SK-N-SH (cell line): ENCODE data around the gene MPZL1. TPM values are rescaled to one million over a fixed set of nuclear protein-coding genes. Genes with fewer than 3 reads are reported as not detected.

Experiments
- CTCF ChIA-PET: fragments of 300-600, 350-600 bp; formaldehyde crosslinking; extraction: SDS; loops from one replicate; lab custom pipeline; 2021; lab: Yijun Ruan, JAX
- POLR2A ChIA-PET: fragments of 350-600 bp; sonication (Branson Sonifier 250); formaldehyde crosslinking; extraction: SDS; loops from one replicate; lab custom pipeline; 2020; ENCODE audit warnings: antibody characterized with exemption, inconsistent platforms; lab: Yijun Ruan, JAX
- DNase-seq: peaks from one replicate; pipeline ENCODE4 v3.0.0; 2012
- H2AFZ ChIP-seq: fragments of 200-600 bp; sonication (generic); 2 replicates; pipeline ENCODE4 v1.8.1; 2016; ENCODE audit warnings: antibody characterized with exemption, mild to moderate bottlenecking, low read depth
- H3F3A ChIP-seq: fragments of 200-600 bp; sonication (generic); replicated peaks from 2 replicates; pipeline ENCODE3; 2016; ENCODE audit warnings: antibody characterized with exemption, mild to moderate bottlenecking; ENCODE audit not compliant: insufficient read depth
- H3K27ac ChIP-seq, 2 experiments: fragments of 200-500 bp in 1 of 2; fragments of 200-600 bp in 1 of 2; sonication (Bioruptor generic) in 1 of 2; sonication (generic), shearing (Covaris generic) in 1 of 2; 2 replicates each; pipeline versions ENCODE4 v1.5.1 to v1.6.1; 2014 to 2016; ENCODE audit warnings: low read depth in 2 of 2, inconsistent platforms in 1 of 2, low read length in 1 of 2, mild to moderate bottlenecking in 1 of 2, mixed read lengths in 1 of 2
- H3K27me3 ChIP-seq: fragments of 200-600 bp; sonication (generic), shearing (Covaris generic); 2 replicates; pipeline ENCODE4 v1.6.1; 2016; ENCODE audit warnings: mixed run types; ENCODE audit not compliant: insufficient read depth
- H3K36me3 ChIP-seq, 2 experiments: fragments of 200-500 bp in 1 of 2; fragments of 200-600 bp in 1 of 2; sonication (Bioruptor generic) in 1 of 2; sonication (generic) in 1 of 2; replicated peaks in 1 of 2; 2 replicates each; pipeline versions ENCODE3 to v1.5.1; 2014 to 2016; ENCODE audit warnings: low read length in 1 of 2, mild to moderate bottlenecking in 1 of 2; ENCODE audit not compliant: insufficient read depth in 2 of 2, control insufficient read depth in 1 of 2
- H3K4me1 ChIP-seq, 2 experiments: fragments of 200-500 bp in 1 of 2; fragments of 200-600 bp in 1 of 2; sonication (Bioruptor generic) in 1 of 2; sonication (generic), shearing (Covaris generic) in 1 of 2; 2 replicates each; pipeline versions ENCODE4 v1.5.1 to v1.6.1; 2014 to 2016; ENCODE audit warnings: low read depth in 1 of 2, low read length in 1 of 2, mixed run types in 1 of 2; ENCODE audit not compliant: insufficient read depth in 2 of 2, control insufficient read depth in 1 of 2
- H3K4me2 ChIP-seq: fragments of 200-600 bp; sonication (generic), shearing (Covaris generic); 2 replicates; pipeline ENCODE4 v1.6.1; 2017; ENCODE audit warnings: mixed run types
- H3K4me3 ChIP-seq, 2 experiments: fragments of 200-500 bp in 1 of 2; fragments of 200-600 bp in 1 of 2; sonication (Bioruptor generic) in 1 of 2; sonication (generic), shearing (Covaris generic) in 1 of 2; 2 replicates each; pipeline versions ENCODE4 v1.5.1 to v1.8.1; 2014 to 2016; ENCODE audit warnings: low read depth in 2 of 2, inconsistent platforms in 1 of 2, low read length in 1 of 2, mild to moderate bottlenecking in 1 of 2, mixed read lengths in 1 of 2, moderate library complexity in 1 of 2
- H3K79me2 ChIP-seq: fragments of 200-600 bp; sonication (generic); 2 replicates; pipeline ENCODE4 v1.8.1; 2017; ENCODE audit warnings: mild to moderate bottlenecking; ENCODE audit not compliant: insufficient read depth
- H3K9ac ChIP-seq: fragments of 200-600 bp; sonication (generic); 2 replicates; pipeline ENCODE4 v1.6.1; 2017; ENCODE audit warnings: mixed run types
- H3K9me2 ChIP-seq: fragments of 200-600 bp; sonication (generic); 2 replicates; pipeline ENCODE4 v1.6.1; 2017; ENCODE audit warnings: mixed run types
- H3K9me3 ChIP-seq: fragments of 200-600 bp; sonication (generic); 2 replicates; pipeline ENCODE4 v1.6.1; 2017; ENCODE audit warnings: mixed run types, mild to moderate bottlenecking, moderate library complexity
- H4K20me1 ChIP-seq: fragments of 200-600 bp; sonication (generic); 2 replicates; pipeline ENCODE4 v1.6.1; 2017; ENCODE audit warnings: mild to moderate bottlenecking, mixed run types; ENCODE audit not compliant: insufficient read depth
- ELF1 ChIP-seq: IDR thresholded peaks from 2 replicates; pipeline ENCODE4 v1.4.0; 2012
- EZH2phosphoT487 ChIP-seq: fragments of 200-600 bp; sonication (generic); IDR thresholded peaks from 2 replicates; pipeline ENCODE4 v1.6.1; 2017; ENCODE audit warnings: low read depth, mixed run types, mild to moderate bottlenecking, antibody characterized with exemption, moderate library complexity, borderline replicate concordance
- FOSL2 ChIP-seq: IDR thresholded peaks from 2 replicates; pipeline ENCODE4 v1.4.0; 2012; ENCODE audit warnings: low read depth, mild to moderate bottlenecking, moderate library complexity, borderline replicate concordance
- FOXJ3 ChIP-seq: sonication (generic); formaldehyde crosslinking; IDR thresholded peaks from 2 replicates; pipeline ENCODE4 v1.5.1; 2020; ENCODE audit warnings: mild to moderate bottlenecking, missing genetic modification reagents
- FOXM1 ChIP-seq: IDR thresholded peaks from 2 replicates; pipeline ENCODE4 v1.4.0; 2012; ENCODE audit warnings: low read depth, mild to moderate bottlenecking
- GABPA ChIP-seq: IDR thresholded peaks from 2 replicates; pipeline ENCODE4 v1.4.0; 2012; ENCODE audit warnings: low read depth, mild to moderate bottlenecking
- JUND ChIP-seq: IDR thresholded peaks from 2 replicates; pipeline ENCODE4 v1.4.0; 2012
- MEF2A ChIP-seq: IDR thresholded peaks from 2 replicates; pipeline ENCODE4 v1.4.0; 2012; ENCODE audit warnings: low read depth, borderline replicate concordance
- MXI1 ChIP-seq: IDR thresholded peaks from 2 replicates; pipeline ENCODE4 v1.6.1; 2012; ENCODE audit warnings: mild to moderate bottlenecking, low read depth, low read length, improper control_type of control experiment
- NFIC ChIP-seq: IDR thresholded peaks from 2 replicates; pipeline ENCODE4 v1.4.0; 2012; ENCODE audit warnings: borderline replicate concordance
- NRF1 ChIP-seq: IDR thresholded peaks from 2 replicates; pipeline ENCODE4 v1.6.1; 2012; ENCODE audit warnings: low read depth, mild to moderate bottlenecking, low read length
- PBX3 ChIP-seq: IDR thresholded peaks from 2 replicates; pipeline ENCODE4; 2012
- REST ChIP-seq: IDR thresholded peaks from 2 replicates; pipeline ENCODE4 v1.6.1; 2012; ENCODE audit warnings: mild to moderate bottlenecking, low read depth, low read length, moderate library complexity
- RFX5 ChIP-seq: IDR thresholded peaks from 2 replicates; pipeline ENCODE4 v1.6.1; 2012; ENCODE audit warnings: mild to moderate bottlenecking, improper control_type of control experiment, low read length
- SMC3 ChIP-seq: IDR thresholded peaks from 2 replicates; pipeline ENCODE4 v1.6.1; 2012; ENCODE audit warnings: low read depth, low read length, improper control_type of control experiment
- USF1 ChIP-seq: IDR thresholded peaks from 2 replicates; pipeline ENCODE4 v1.4.0; 2012; ENCODE audit warnings: low read depth, borderline replicate concordance
- WGBS: methylation state at CpG from one replicate; pipeline ENCODE4 v1.1.6; 2017; ENCODE audit warnings: low lambda C conversion rate; 5-methylcytosine and 5-hydroxymethylcytosine counted together
- polyA plus RNA-seq, 3 experiments: library from polyadenylated mRNA; depleted of rRNA; stranded (reverse); fragments of >200 nt; gene quantifications; 2 replicates each; pipeline ENCODE4 v1.2.3, GENCODE V29; 2012
- TF ChIP-seq, protein P1 (sequence below): fragments of 200-600 bp; sonication (generic); IDR thresholded peaks from 2 replicates; pipeline ENCODE4 v1.6.1; 2017; ENCODE audit warnings: antibody characterized with exemption, mild to moderate bottlenecking, moderate library complexity
- TF ChIP-seq, protein P2 (sequence below): IDR thresholded peaks from 2 replicates; pipeline ENCODE4 v1.4.0; 2012; ENCODE audit warnings: low read depth

Gene MPZL1
- polyA plus RNA-seq, 1 of the 3 experiments (the other 2 are of a cell fraction), result 27.3 TPM

GRCh38 chr1:167782946-167783345, 61.2 kb downstream of the MPZL1 start (continued):
- TF ChIP-seq REST (no peak), FOXM1 (no peak), EZH2phosphoT487 (no peak), RFX5 (no peak)
- TF ChIP-seq, protein P1, sequence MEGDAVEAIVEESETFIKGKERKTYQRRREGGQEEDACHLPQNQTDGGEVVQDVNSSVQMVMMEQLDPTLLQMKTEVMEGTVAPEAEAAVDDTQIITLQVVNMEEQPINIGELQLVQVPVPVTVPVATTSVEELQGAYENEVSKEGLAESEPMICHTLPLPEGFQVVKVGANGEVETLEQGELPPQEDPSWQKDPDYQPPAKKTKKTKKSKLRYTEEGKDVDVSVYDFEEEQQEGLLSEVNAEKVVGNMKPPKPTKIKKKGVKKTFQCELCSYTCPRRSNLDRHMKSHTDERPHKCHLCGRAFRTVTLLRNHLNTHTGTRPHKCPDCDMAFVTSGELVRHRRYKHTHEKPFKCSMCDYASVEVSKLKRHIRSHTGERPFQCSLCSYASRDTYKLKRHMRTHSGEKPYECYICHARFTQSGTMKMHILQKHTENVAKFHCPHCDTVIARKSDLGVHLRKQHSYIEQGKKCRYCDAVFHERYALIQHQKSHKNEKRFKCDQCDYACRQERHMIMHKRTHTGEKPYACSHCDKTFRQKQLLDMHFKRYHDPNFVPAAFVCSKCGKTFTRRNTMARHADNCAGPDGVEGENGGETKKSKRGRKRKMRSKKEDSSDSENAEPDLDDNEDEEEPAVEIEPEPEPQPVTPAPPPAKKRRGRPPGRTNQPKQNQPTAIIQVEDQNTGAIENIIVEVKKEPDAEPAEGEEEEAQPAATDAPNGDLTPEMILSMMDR, result no peak

GRCh38 chr1:167784876-167785550, 63.2 kb downstream of the MPZL1 start:
- no peak overlapping the region for H3K4me2 ChIP-seq
- no peak overlapping the region for H2AFZ ChIP-seq
- H3K4me1 ChIP-seq, result peaks cover 0 to 3% of the 10 kb centered on the region in 2 experiments; a peak in 1 of 4 replicates
- peaks cover 5% of the 10 kb centered on the region for H3F3A ChIP-seq
- no peak for DNase-seq
- no peak overlapping the region for H3K9ac ChIP-seq
- POLR2A ChIA-PET, result no interaction called here
- TF ChIP-seq FOSL2 (no peak), RFX5 (no peak)
- 0 out of 2 replicates have a peak, but pooled peaks cover 7% of the 10 kb centered on the region for H3K9me3 ChIP-seq
- H4K20me1 ChIP-seq, result no peaks in the 10 kb centered on the region
- H3K36me3 ChIP-seq, result peaks cover 38 to 77% of the 10 kb centered on the region in 2 experiments
- no peak overlapping the region for H3K27ac ChIP-seq
- CTCF ChIA-PET, result no interaction called here
- H3K27me3 ChIP-seq, result no peaks in the 10 kb centered on the region
- no peaks in the 10 kb centered on the region for H3K79me2 ChIP-seq
- no peaks in the 10 kb centered on the region for H3K9me2 ChIP-seq
- 89% methylated on average over 3 of the region's 3 CpGs for WGBS
- H3K4me3 ChIP-seq, result no peak overlapping the region

DNA sequence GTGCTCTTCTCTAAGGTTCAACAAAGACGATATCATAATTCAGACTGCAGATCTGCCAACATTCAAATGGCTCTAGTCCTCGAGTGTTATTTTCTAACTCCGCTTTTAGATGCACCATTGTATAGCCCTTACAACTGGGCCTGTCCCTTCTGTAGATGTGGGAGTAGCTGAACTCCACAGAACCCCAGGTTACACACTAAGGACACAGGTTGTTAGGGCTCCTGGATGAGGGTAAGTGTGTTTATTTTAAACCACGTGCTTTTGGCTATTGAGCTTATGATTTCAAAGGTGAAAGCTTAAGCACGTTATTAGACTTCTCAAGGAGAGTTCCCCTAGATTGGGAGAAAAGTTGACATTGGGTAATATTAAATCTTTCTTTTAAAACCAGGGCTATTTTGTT, 64.7 kb downstream of the MPZL1 start:
- ChIA-PET POLR2A (no interaction called here), CTCF (no interaction called here)
- WGBS, result 90% methylated on average over 5 of the region's 5 CpGs
- TF ChIP-seq GABPA (no peak), FOXM1 (no peak), NFIC (no peak), NRF1 (no peak), USF1 (no peak), JUND (no peak), EZH2phosphoT487 (no peak), PBX3 (no peak), MXI1 (no peak), ELF1 (no peak), SMC3 (no peak), MEF2A (no peak), FOXJ3 (CRISPR knock-in tag) (no peak)
- TF ChIP-seq, protein P2, sequence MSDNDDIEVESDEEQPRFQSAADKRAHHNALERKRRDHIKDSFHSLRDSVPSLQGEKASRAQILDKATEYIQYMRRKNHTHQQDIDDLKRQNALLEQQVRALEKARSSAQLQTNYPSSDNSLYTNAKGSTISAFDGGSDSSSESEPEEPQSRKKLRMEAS, result no peak

More for the DNA sequence above, 64.7 kb downstream of the MPZL1 start:
- Histone ChIP-seq H3K4me3 (no peak overlapping the region), H2AFZ (no peak overlapping the region), H3K9ac (no peak overlapping the region), H3K27me3 (no peaks in the 10 kb centered on the region), H3K9me2 (no peaks in the 10 kb centered on the region), H3K36me3 (peaks cover 30 to 78% of the 10 kb centered on the region in 2 experiments), H3K4me1 (peaks cover 0 to 7% of the 10 kb centered on the region in 2 experiments; a peak in 2 of 4 replicates), H4K20me1 (no peaks in the 10 kb centered on the region), H3K9me3 (0 out of 2 replicates have a peak, but pooled peaks cover under 1% of the 10 kb centered on the region), H3F3A (peaks cover 5% of the 10 kb centered on the region), H3K79me2 (no peaks in the 10 kb centered on the region), H3K4me2 (no peak overlapping the region), H3K27ac (no peak overlapping the region)
- no peak for DNase-seq
